Measurements from ENCODE around the gene GLP1R.
"Not testable (repeated sequence)": the region's sequence is repeated elsewhere in the genome, so short reads cannot be mapped to it uniquely, and the experiment has no call there.

Gene GLP1R

DNA sequence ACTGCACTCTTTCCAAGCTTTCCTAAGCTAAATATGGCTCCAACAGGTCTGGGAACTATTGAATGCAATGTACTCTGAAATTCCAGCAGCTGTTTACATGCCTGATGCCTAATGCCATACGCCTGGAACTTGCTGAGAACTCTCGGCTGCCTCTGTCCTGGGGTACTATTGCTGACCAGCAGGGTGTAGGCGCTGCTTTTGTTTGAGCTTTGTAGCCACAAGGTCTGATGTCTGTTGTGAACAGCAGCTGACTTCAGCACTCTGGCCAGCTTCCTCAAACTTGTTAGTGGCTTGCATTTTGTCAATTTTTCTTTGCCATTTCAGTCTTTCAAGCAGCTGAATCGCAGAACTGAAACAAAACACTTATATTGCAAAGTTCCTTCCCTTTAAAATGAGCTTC, 39.8 kb downstream of the GLP1R start:
- peak in 1 of 2 donors; percentile 13 for DNase-seq

- DNase-seq: no peak
Measured at GRCh38 chr6:39090036-39090435, 41.5 kb downstream of the GLP1R start.

GRCh38 chr6:39091220-39091619, 42.6 kb downstream of the GLP1R start:
- no peak for DNase-seq

DNA sequence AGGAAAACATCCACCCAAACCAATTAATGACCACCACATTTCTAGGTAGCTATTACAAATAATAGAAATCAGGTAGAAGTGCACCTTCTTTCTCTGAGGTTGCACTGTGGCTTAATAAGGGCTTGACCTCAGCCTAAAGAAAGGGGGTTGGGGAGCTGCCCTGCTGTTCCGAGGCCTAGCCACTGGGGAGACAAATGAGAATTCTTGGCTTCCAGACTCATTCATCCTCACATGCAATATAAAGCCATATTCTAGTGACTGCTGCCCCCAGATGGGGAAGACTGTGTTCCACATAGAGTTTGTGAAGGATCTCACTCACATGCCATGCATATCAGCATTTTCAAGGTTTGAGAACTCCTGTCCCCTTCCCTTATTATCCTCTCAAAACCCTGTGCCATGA, 43.5 kb downstream of the GLP1R start:
- DNase-seq: no peak

GRCh38 chr6:39093149-39093708, 44.6 kb downstream of the GLP1R start:
- DNase-seq: no peak

- DNase-seq: no peak
Measured at GRCh38 chr6:39095578-39095977, 47.0 kb downstream of the GLP1R start.

- no peak for DNase-seq
Measured at GRCh38 chr6:39100358-39100757, 51.8 kb downstream of the GLP1R start.

DNA sequence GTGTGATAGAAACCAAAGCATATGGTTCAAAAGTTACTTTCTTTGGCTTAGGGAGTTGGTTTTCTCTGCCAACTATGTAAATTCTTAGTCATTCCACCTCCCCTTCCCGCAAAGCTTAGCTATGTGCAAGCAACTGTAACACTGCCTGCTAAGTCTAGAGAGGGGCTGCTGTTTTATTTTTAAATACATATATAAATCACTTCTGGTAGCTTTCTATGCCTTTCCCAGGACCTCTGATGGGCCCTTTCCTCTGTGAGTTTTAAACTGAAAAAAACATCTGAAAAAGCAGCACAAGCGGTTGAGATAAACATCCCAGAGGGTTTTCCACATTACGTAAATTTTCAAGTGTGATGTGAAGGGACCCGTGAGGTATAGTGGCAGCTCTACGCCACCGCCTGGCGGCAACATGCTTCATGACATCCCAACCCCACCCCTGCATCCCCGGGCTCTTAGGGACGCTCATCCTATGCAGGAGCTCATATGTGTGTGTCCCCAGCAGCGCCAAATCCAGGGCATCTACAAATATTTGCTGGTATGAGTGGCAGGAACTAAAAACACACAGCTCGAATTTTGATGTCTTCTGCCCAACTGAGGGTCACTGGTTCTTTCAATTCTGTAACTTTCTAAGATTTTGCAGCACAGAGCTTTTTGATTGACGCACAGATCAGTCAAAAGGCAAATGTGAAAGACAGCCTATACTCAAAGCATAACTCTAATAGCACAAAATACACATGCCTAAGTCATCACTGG, 53.7 kb downstream of the GLP1R start:
- DNase-seq: peak; percentile 27 to 53

DNA sequence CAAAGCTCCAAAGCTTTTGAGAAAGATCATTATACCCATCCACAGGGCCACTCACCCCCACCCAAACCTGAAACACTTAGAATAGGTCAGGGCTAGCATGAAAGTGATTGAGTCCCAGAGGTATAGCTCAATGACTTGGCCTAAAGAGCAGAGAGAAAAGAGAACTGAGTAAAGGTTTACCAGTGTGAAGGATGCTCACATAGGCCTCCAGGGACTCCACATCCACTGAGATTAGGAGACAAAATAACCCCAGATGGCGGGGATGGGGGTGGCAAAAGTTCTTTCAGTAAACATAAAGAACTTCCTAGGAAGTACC, 54.2 kb downstream of the GLP1R start:
- DNase-seq: no peak

DNA sequence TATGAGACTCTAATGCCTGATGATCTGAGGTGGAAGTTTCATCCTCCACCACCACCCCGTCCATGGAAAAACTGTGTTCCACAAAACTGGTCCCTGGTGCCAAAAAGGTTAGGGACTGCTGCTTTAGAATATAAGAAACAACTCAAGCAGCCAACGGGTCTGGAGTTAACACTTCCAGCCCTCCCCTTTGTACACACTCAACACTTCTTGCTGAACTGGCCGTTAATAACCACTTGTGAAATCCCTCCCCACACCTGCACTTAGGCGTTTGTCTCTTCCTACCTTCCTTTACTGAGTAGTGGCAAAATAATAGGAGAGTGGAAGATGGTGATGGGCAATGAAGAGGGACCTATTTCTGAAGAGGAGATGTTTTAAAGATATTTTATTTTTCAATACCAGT, 55.9 kb downstream of the GLP1R start:
- DNase-seq: no peak

GRCh38 chr6:39107034-39107433, 58.5 kb downstream of the GLP1R start:
- DNase-seq: no peak

- DNase-seq: no peak
Measured at GRCh38 chr6:39107641-39108040, 59.1 kb downstream of the GLP1R start.

DNA sequence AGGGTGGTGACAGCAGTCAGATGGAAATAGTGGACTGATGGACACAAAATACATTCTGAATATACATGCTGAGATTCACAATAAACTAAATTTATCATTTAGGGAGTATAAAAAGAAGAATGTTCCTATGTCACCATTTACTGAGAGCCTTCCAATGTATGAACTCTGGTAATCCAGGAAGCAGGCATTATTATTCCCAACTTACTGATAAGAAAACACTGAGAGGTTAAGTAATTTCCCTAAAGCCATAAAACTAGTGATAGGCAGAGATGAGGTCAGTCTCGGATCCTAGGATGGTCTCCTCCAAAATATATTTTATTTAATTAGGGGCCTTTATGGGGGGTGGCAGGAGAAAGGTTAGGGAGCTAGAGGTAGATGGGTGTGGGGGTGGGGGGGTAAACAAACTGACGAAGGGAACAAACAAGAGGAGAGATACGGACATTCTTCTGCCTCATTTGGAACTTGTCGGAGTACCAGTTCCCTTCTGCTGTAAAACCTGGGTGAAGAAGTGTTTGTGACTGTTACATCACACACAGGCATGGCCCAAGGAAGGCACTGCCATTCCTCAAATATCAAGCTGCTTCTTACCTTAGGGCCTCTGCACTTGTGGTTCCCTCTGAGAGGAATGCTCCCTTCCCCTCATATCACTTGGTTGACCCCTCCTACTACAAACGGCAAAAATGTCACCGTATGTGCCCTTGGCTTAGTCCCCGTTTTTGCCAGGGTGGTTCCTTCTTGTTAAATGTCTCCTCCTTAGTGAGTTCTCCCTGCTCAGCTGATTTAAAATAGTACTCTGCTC, 59.7 kb downstream of the GLP1R start:
- no peak for DNase-seq

GRCh38 chr6:39111280-39111679, 62.7 kb downstream of the GLP1R start:
- no peak for DNase-seq

DNA sequence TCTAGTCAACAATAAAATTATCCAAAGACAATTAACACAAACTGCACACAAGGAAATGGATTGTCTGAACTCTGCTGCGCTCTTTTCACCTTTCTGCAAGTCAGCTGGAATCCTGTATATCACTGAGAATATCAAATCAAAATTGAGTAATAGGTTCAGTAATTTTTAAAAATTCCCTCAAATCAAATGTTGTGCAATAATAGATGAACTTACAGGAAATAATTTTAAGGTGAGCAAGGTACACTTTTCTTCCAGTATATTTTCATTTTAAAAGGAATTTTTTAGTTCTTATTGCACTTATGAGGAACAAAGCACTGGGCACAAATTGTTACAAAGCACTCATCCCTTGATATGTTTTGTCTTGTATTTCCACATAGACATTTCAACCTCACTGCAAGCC, 65.2 kb downstream of the GLP1R start:
- no peak for DNase-seq

DNA sequence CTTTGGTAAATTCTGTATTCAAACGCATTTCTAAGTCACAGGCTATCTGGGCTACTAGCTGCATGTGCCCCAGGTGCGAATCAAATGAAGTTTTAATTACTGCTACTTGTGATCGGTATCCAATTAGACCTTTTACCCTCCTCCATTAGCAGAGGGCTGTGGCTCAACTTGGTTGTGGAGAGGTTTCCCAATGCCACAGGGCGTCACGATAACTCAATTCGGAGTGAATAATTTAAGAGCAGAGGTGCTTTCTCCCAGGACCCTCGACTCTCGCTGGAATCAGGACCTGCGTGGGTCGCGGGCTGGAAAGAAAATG, 65.8 kb downstream of the GLP1R start:
- no peak for DNase-seq

DNA sequence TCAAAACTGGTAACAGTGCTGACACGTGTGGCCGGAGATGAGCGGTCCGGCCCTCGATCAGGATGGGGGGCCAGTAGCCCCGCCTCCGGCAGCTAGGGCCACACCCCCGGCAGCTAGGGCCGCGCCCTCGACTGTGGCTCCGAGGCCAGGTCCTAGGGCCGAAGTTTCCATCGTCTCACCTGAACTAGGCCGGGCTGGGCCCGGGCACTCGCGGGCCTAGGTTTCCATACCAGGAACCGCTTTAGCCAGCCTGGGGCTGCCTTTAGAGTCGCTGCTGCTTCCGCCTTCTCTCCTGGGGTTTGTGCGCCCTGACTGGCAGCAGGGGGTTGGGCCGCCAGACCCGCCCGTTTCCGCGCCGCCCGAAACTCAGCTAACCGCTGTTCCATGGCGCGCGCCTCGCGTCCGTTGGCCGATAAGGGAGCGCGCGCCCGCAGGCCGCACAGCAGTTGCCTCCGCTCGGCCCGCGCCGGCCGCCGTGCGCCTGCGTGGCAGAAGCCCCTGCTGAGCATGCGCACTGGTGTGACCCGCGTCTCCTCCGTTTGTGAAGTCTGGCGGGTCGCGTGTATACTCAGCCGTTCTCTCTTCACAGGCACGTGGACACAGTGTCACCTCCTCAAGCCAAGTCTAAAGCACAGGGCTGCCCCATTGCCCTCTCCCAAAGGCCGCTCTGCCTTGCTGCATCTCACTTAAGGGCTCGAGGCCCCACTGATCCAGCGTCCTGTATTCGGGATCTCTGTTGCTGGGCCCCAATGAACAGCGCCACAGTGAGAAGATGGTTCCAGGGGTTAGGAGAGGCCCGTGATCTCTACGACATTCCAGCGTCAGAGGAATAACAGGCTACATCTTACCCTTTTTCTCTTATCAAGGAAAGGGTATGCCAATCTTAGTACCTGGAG, 66.4 kb downstream of the GLP1R start, which contains the start of gene SAYSD1:
Gene SAYSD1 (minus strand): TSS at position 483 of the 896 bp plus-strand sequence. CDS start 97 bp downstream, at position 386.
- DNase-seq: peak; percentile 85 to 91

DNA sequence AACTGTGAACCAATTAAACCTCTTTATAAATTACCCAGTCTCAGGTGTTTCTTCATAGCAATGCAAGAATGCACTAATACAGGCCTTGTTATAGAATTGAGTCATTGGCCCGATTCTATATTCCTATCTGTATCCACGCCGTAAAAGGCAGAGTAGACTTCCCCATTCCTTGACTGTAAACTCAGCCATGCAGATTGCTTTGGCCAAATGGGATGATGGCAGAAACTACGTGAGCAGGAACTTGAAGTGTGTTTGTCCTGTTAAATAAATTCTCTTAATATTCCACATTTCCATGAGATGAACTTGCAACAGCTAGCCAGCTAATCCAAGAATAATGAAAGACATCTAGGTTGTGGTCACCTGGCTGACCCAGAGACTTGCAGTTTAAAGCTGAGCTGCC, 70.3 kb downstream of the GLP1R start:
- no peak for DNase-seq

DNA sequence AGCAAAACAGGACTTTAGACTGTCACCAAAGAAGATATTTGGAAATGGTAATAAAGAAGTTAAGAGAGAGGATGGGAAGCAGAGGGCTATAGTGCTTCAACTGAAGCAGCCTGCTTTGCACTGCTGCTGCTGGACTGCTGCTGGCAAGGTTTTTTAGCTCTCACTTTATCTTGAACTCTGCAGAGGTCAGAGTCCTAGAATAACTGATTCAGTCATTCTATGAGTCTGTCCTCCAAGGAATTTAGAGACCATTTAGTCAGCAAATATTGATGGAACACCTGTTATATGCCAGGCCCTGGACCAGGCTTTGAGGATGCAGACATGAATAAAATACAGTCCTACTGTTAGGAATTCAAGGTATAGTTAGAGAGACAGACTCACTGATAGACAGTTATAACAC, 75.5 kb downstream of the GLP1R start:
- no peak for DNase-seq

- no peak for DNase-seq
Measured at GRCh38 chr6:39128106-39128505, 79.5 kb downstream of the GLP1R start.

- DNase-seq: no peak
Measured at GRCh38 chr6:39128832-39129231, 80.3 kb downstream of the GLP1R start.

- DNase-seq: no peak
Measured at GRCh38 chr6:39130691-39131090, 82.1 kb downstream of the GLP1R start.

GRCh38 chr6:39134761-39135160, 86.2 kb downstream of the GLP1R start:
- not testable (repeated sequence) for DNase-seq

All from inflammatory macrophage treated with lipopolysaccharide for 1 hour (primary cell).